Large intestine (tissue), 3 donors: ENCODE data around the gene LRRFIP1. TPM values are rescaled to one million over a fixed set of nuclear protein-coding genes. Genes with fewer than 3 reads are reported as not detected.
A peak's percentile ranks its signal among the peaks of the same experiment; 100 is the strongest.

Source experiments
- DNase-seq, 2 donors: peaks; one replicate each; pipeline versions ENCODE4 v3.0.0 to v3.0.0-alpha.2; 2013
- H3K27ac ChIP-seq: one replicate; pipeline ENCODE4 v1.5.1; 2013; ENCODE audit warnings: low read length
- H3K27me3 ChIP-seq: 2 replicates; pipeline ENCODE4 v1.6.1; 2013; ENCODE audit warnings: low read length; ENCODE audit not compliant: control insufficient read depth, insufficient read depth
- H3K36me3 ChIP-seq: 2 replicates; pipeline ENCODE4 v1.6.1; 2013; ENCODE audit warnings: low read length; ENCODE audit not compliant: control insufficient read depth, insufficient read depth
- H3K4me1 ChIP-seq: one replicate; pipeline ENCODE4 v1.6.1; 2013; ENCODE audit warnings: low read length; ENCODE audit not compliant: control insufficient read depth, insufficient read depth
- H3K4me3 ChIP-seq: one replicate; pipeline ENCODE4 v1.5.1; 2013; ENCODE audit warnings: low read length
- H3K9me3 ChIP-seq: one replicate; pipeline ENCODE4 v1.6.1; 2013; ENCODE audit warnings: mild to moderate bottlenecking, low read depth, low read length, moderate library complexity; ENCODE audit not compliant: control insufficient read depth
- WGBS: methylation state at CpG from one replicate; pipeline ENCODE4 v1.1.5; 2013; ENCODE audit warnings: low lambda C conversion rate; ENCODE audit not compliant: insufficient coverage; 5-methylcytosine and 5-hydroxymethylcytosine counted together
- polyA plus RNA-seq: library from polyadenylated mRNA; unstranded; fragments of 120-200 nt; gene quantifications from one replicate; pipeline ENCODE4 v1.2.1, GENCODE V29; 2013

The LRRFIP1 gene
- polyA plus RNA-seq, 1 donor: 65.4 TPM

- Histone ChIP-seq H3K9me3 (no peaks in the 10 kb centered on the region), H3K36me3 (no peaks in the 10 kb centered on the region), H3K4me1 (peaks cover 35% of the 10 kb centered on the region), H3K4me3 (no peak overlapping the region), H3K27me3 (no peaks in the 10 kb centered on the region), H3K27ac (no peak overlapping the region)
- 92% methylated on average over 2 of the region's 12 CpGs for WGBS
- no peak for DNase-seq
These were observed 102.5 kb downstream of the LRRFIP1 start for GRCh38 chr2:237729681-237730475.

GRCh38 chr2:237731663-237732062 lies 104.3 kb downstream of the LRRFIP1 start:
- no CpG with 5 or more reads among the region's 6 CpGs for WGBS
- Histone ChIP-seq H3K4me1 (peaks cover 22% of the 10 kb centered on the region), H3K36me3 (peaks cover 12% of the 10 kb centered on the region), H3K27ac (peak overlapping the region; percentile 49), H3K9me3 (no peaks in the 10 kb centered on the region), H3K4me3 (no peak overlapping the region), H3K27me3 (no peaks in the 10 kb centered on the region)
- no peak for DNase-seq

- peaks cover 19% of the 10 kb centered on the region for H3K4me1 ChIP-seq
- 93% methylated on average over 2 of the region's 10 CpGs for WGBS
- peak in 1 of 2 donors; percentile 20 for DNase-seq
- peak overlapping the region; percentile 49 for H3K27ac ChIP-seq
- no peaks in the 10 kb centered on the region for H3K27me3 ChIP-seq
- no peak overlapping the region for H3K4me3 ChIP-seq
- no peaks in the 10 kb centered on the region for H3K9me3 ChIP-seq
- peaks cover 14% of the 10 kb centered on the region for H3K36me3 ChIP-seq
These were observed 104.7 kb downstream of the LRRFIP1 start for GRCh38 chr2:237732070-237732469.

DNA sequence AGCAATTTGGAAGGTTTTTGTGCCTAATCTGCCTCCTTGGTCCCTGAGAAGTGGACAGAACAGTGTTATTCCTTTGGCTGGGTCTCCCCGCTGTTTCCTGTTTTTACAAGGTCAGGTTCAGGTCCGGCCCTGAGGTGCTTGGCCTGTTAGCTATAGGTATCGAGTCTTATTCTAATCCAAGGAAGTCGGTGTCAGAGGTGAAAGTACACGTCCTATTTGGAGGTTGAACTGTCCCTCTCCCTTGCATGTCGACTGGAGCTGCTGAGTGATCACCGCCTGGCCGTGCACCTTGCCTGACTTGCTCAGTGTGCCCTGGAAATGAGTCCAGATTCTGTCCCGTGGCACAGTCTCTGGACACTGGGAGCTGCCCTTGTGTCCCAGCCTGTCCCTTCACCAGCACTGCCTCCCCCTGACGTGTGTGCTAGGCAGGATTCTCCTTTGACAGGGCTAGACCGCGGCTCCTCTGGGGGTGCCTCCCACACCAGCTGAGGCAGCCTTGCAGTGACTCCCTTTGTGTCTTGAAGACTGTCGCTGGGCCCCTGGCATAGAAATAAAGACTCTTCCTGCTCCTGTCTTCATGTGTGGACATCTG lies 105.5 kb downstream of the LRRFIP1 start:
- Histone ChIP-seq H3K36me3 (peaks cover 17% of the 10 kb centered on the region), H3K27me3 (no peaks in the 10 kb centered on the region), H3K4me1 (peaks cover 19% of the 10 kb centered on the region), H3K4me3 (no peak overlapping the region), H3K9me3 (no peaks in the 10 kb centered on the region), H3K27ac (peak overlapping the region; percentile 49)
- 0% methylated on average over 1 of the region's 13 CpGs for WGBS
- peak in 1 of 2 donors; percentile 71 for DNase-seq

DNA sequence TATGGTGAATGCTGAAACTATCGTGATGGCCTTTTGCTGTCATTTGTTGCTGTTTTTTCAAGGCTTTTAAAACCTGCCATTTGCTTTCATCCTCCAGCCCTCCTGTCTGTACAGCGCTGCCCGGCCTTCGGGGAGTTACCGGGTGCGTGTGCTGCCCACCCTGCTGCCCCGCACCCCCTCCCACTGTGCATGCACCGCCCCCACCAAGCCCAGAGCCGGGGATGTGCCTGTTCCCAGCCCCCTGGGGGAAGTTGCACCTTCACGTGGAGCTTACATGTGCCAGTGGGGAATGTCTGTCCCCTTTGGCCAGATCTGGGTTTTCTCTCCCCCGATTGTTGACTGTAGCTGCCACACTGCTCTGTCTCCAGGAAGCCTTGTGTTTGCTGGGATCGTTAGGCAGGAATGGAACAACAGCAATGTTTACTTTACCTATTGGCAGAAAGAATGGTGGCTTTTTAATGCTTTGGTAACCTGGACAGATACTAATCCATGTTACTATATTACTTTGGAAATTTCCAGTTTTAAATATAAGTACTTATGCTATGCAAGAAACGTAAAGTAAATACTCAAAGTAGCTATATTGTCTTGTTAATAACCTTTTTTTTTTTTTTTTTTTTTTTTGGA lies 106.4 kb downstream of the LRRFIP1 start:
- H3K4me1 ChIP-seq: peaks cover 19% of the 10 kb centered on the region
- 86% methylated on average over 1 of the region's 13 CpGs for WGBS
- peak in 1 of 2 donors; percentile 28 for DNase-seq
- H3K9me3 ChIP-seq: no peaks in the 10 kb centered on the region
- H3K36me3 ChIP-seq: peaks cover 22% of the 10 kb centered on the region
- no peak overlapping the region for H3K4me3 ChIP-seq
- no peaks in the 10 kb centered on the region for H3K27me3 ChIP-seq
- peak overlapping the region; percentile 49 for H3K27ac ChIP-seq

- Histone ChIP-seq H3K36me3 (peaks cover 22% of the 10 kb centered on the region), H3K4me1 (peaks cover 19% of the 10 kb centered on the region), H3K4me3 (no peak overlapping the region), H3K9me3 (peaks cover 2% of the 10 kb centered on the region), H3K27ac (no peak overlapping the region), H3K27me3 (no peaks in the 10 kb centered on the region)
- WGBS: 82% methylated on average over 4 of the region's 25 CpGs
- no peak for DNase-seq
These were observed 107.7 kb downstream of the LRRFIP1 start for GRCh38 chr2:237734905-237735623.

DNA sequence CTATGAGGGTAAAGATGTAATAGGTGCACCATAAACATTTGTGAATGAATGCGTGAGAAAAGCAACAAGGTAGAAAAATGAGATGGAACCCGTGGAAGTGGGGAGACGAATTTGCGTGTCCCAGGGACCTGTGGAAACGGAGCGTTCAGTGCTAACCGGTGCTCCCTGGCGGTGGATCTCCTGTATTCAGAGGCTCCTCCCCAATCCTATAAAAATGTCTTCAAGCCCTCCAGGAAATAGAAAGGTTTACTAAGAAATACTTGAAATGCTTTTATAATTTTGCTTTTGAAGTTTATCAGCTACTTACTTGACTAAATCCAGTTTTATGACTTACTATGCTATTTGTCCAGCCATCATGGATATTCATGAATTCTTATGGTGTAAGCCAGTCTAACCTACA lies 108.4 kb downstream of the LRRFIP1 start:
- Histone ChIP-seq H3K27me3 (no peaks in the 10 kb centered on the region), H3K36me3 (peaks cover 22% of the 10 kb centered on the region), H3K4me1 (peaks cover 22% of the 10 kb centered on the region), H3K4me3 (no peak overlapping the region), H3K27ac (no peak overlapping the region), H3K9me3 (peaks cover 2% of the 10 kb centered on the region)
- no CpG with 5 or more reads among the region's 8 CpGs for WGBS
- no peak for DNase-seq

GRCh38 chr2:237736783-237737182 lies 109.4 kb downstream of the LRRFIP1 start:
- peaks cover 25% of the 10 kb centered on the region for H3K4me1 ChIP-seq
- H3K27me3 ChIP-seq: no peaks in the 10 kb centered on the region
- peaks cover 2% of the 10 kb centered on the region for H3K9me3 ChIP-seq
- DNase-seq: no peak
- H3K27ac ChIP-seq: no peak overlapping the region
- WGBS: no CpG with 5 or more reads among the region's 13 CpGs
- no peak overlapping the region for H3K4me3 ChIP-seq
- peaks cover 22% of the 10 kb centered on the region for H3K36me3 ChIP-seq

DNA sequence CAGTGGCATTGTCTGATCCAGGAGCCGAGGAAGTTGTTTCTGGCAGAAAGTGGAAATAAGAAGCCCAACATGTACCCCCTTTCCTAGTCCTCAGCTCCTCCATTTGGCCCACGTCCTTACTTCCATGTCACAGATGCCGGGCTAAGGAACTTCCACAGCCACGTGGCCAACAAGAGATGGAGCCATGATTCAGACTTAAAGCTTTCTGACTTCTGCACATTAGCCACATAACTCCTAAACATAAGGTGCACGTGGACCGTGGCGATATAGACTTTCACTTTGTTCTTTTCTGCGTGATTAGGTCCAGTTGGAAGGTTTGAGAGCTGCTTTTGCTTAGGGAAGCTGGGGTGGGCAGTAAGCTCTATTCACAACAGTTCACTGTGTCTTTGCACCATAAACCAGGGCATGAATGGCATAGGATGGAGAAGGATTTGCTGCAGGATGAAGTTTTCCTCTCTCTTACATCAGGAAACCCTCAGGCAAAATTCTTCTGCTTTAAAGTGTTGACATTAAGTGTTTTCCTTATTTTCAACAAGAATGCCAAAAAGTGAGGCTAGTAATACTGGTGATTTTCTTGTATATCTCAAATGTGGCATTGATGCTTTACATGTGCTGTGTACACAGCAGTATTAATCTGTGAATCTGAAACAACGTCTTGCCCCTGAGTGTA lies 109.9 kb downstream of the LRRFIP1 start:
- H3K27me3 ChIP-seq: no peaks in the 10 kb centered on the region
- no peak for DNase-seq

GRCh38 chr2:237738255-237738654 lies 110.9 kb downstream of the LRRFIP1 start:
- DNase-seq: no peak
- peaks cover 2% of the 10 kb centered on the region for H3K9me3 ChIP-seq
- H3K4me3 ChIP-seq: no peak overlapping the region
- peaks cover 23% of the 10 kb centered on the region for H3K4me1 ChIP-seq
- H3K27me3 ChIP-seq: no peaks in the 10 kb centered on the region
- no peak overlapping the region for H3K27ac ChIP-seq
- 40% methylated on average over 2 of the region's 10 CpGs for WGBS
- peaks cover 22% of the 10 kb centered on the region for H3K36me3 ChIP-seq

More for the DNA sequence above, 109.9 kb downstream of the LRRFIP1 start:
- H3K4me1 ChIP-seq: peaks cover 24% of the 10 kb centered on the region
- 88% methylated on average over 3 of the region's 9 CpGs for WGBS
- H3K27ac ChIP-seq: no peak overlapping the region
- H3K36me3 ChIP-seq: peaks cover 22% of the 10 kb centered on the region
- no peak overlapping the region for H3K4me3 ChIP-seq
- H3K9me3 ChIP-seq: peaks cover 2% of the 10 kb centered on the region
